ENCODE data around the gene NLRX1.

- TF ChIP-seq CTCF (IDR thresholded peaks at IDR 0.05; ENCODE audit: extremely low read depth in 1 of 2, insufficient read depth in 1 of 2, low read depth in 1 of 2, low read length in 2 of 2) = no peak
- TF ChIP-seq MYC (IDR thresholded peaks at IDR 0.05; ENCODE audit: low read depth, low read length) = no peak
- TF ChIP-seq POLR2AphosphoS5 (IDR thresholded peaks at IDR 0.05; ENCODE audit: insufficient read depth, low read depth, low read length) = no peak
- no peak for TF ChIP-seq FOS (IDR thresholded peaks at IDR 0.05; ENCODE audit: borderline replicate concordance, insufficient read depth, low read length)
These were observed 22.0 kb downstream of the NLRX1 start for GRCh38 chr11:119190531-119190930.
